Measurements from ENCODE around the gene RGPD5. TPM values are rescaled to one million over a fixed set of nuclear protein-coding genes. Genes with fewer than 3 reads are reported as not detected.

Gene RGPD5
- total RNA-seq (2022; extraction: Qiagen RNA extraction): 6.3 to 10.0 TPM (median 7.4 TPM) in 5 replicates

GRCh38 chr2:109794074-109794737, at the start of gene RGPD5:
Gene RGPD5 (plus strand): TSS chr2:109794305. CDS start chr2:109794466, 161 bp downstream.

GRCh38 chr2:109898462-109899336, 104.6 kb downstream of the RGPD5 start, which contains the start of gene LIMS3:
Gene LIMS3 (plus strand): TSS chr2:109898688. CDS start chr2:109898729, 41 bp downstream.

Other genes with a start within 250 kb of the RGPD5 start
- gene SEPTIN10, start 180.3 kb upstream of the RGPD5 start, total RNA-seq (2022; extraction: Qiagen RNA extraction): 37.6 to 62.6 TPM (median 50.2 TPM) in 5 replicates
- gene SOWAHC, start 179.9 kb upstream of the RGPD5 start, total RNA-seq (2022; extraction: Qiagen RNA extraction): 12.6 to 15.6 TPM (median 14.1 TPM) in 5 replicates
- gene LIMS3, start 104.4 kb downstream of the RGPD5 start, total RNA-seq (2022; extraction: Qiagen RNA extraction): not detected in 5 replicates

Data from A549 treated with CORT108297 at 1 μM for 4 hours (cell line).